Mucosa of descending colon (tissue), 3 donors: ENCODE measurements around the gene TMEM82. TPM values are rescaled to one million over a fixed set of nuclear protein-coding genes. Genes with fewer than 3 reads are reported as not detected.

Experiments
- ATAC-seq: fragments of 200-7000 bp; cut with Tn5 transposase; one replicate; pipeline ENCODE4 v1.9.1; 2020; ENCODE audit warnings: mild to moderate bottlenecking, moderate library complexity
- DNase-seq, 3 donors: peaks; one replicate each; pipeline ENCODE4 v3.0.0-alpha.2; 2020
- H3K36me3 ChIP-seq: fragments of 200-600 bp; one replicate; pipeline ENCODE4 v1.8.0; 2021; ENCODE audit warnings: low read depth, mild to moderate bottlenecking
- H3K4me1 ChIP-seq: fragments of 200-600 bp; one replicate; pipeline ENCODE4 v1.8.0; 2021; ENCODE audit warnings: low read depth, mild to moderate bottlenecking
- H3K4me3 ChIP-seq: fragments of 200-600 bp; one replicate; pipeline ENCODE4 v1.8.0; 2021; ENCODE audit warnings: mild to moderate bottlenecking
- H3K9me3 ChIP-seq: fragments of 200-600 bp; one replicate; pipeline ENCODE4 v1.8.0; 2021; ENCODE audit warnings: mild to moderate bottlenecking
- CTCF ChIP-seq: fragments of 200-600 bp; IDR thresholded peaks from one replicate; pipeline ENCODE4 v1.8.0; 2022; ENCODE audit warnings: antibody characterized with exemption, mild to moderate bottlenecking
- intact Hi-C, 2 donors: fragments of 100-400 bp; cut with DNase I in 1 of 2; cut with micrococcal nuclease in 1 of 2; formaldehyde crosslinking; loops; one replicate each; pipeline versions ENCODE4 v1.11.0 to v1.11.1; 2022; cut with DNase I, micrococcal nuclease
- total RNA-seq, 3 donors: library from RNA; stranded (reverse); fragmentation: NEBNext Ultra II Directional in 2 of 3; extraction: Animal tissue kit (Norgen Biotek cat#: 25700) in 2 of 3; gene quantifications; one replicate each; pipeline versions ENCODE4 v1.2.1 to v1.2.4, GENCODE V29; 2021 to 2023
- donor health status: DM: no; HTN: no; CAD: no; lungs with moderate emphysema.
- donor health status: DM: no; HTN: no; CAD: no.
- donor health status: DM: no; HTN: yes; CAD: no.

The TMEM82 gene
- total RNA-seq, 3 donors from 2014 or later, result 8.0 to 19.7 (median 16.8) TPM

- H3K4me3 ChIP-seq, result no peak overlapping the region
- intact Hi-C loops, result no loop called here
- no peaks in the 10 kb centered on the region for H3K36me3 ChIP-seq
- TF ChIP-seq CTCF, result no peak
- H3K4me1 ChIP-seq, result no peaks in the 10 kb centered on the region
- peak in 1 of 3 donors; percentile 7 for DNase-seq
- no peak for ATAC-seq
- H3K9me3 ChIP-seq, result no peaks in the 10 kb centered on the region
Measured at GRCh38 chr1:15714406-15715136, 27.7 kb upstream of the TMEM82 start.

DNA sequence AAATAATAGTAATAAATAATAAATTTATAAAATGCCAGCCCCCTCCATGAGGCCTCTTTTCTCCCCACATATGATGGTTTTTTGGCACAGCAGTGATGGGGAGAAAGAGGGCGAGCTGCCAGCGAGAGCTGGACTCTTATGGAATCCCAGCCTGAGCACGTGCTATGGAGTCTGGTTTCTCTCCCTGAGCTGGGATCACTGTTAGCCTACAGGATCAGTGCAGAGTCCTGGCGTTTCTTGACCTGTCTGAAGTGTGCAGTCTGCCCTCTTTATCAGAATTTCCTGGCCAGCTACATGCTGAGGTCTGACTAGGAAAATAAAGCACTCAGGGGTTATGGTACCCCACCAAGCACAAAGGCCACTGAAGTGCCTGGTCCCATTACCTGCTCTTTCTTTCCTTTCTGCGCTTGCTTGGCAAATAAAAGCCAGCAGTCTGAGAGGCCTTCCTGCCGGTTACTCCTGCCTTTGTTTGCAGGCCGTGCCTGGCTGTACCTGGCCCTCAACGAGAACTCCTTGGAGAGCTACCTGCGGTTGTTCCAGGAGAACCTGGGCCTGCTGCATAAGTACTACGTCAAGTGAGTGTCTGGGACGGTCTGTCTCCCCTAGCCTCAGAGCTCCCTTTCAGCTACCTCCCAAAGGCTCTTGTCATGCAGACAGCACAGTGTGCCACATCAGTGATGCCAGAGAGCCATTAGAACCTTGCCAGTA, 24.7 kb upstream of the TMEM82 start:
- intact Hi-C loops, result no loop called here
- ATAC-seq (no peak), DNase-seq (no peak)
- no peaks in the 10 kb centered on the region for H3K9me3 ChIP-seq
- no peaks in the 10 kb centered on the region for H3K4me1 ChIP-seq
- no peak for TF ChIP-seq CTCF
- no peaks in the 10 kb centered on the region for H3K36me3 ChIP-seq
- no peak overlapping the region for H3K4me3 ChIP-seq

DNA sequence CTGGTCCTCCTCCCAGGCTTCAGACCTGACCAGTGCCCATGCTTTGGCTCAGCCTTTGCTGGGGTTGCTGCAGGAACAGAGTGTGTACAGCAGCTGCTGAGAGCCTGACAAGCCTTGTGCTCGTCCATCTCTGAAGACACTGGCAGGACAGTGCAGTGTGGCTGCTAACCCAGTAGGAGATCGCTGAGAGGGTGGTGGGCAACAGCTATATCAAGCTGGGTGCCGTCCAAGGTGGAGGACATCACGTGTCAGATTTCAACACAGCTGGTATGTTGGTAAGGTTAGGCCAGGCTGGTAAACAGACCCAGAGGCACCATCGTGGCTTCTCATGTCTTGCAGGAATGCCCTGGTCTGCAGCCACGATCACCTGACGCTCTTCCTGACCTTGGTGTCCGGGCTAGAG, 24.1 kb upstream of the TMEM82 start:
- no peak overlapping the region for H3K4me3 ChIP-seq
- intact Hi-C loops, result no loop called here
- ATAC-seq (no peak), DNase-seq (no peak)
- no peaks in the 10 kb centered on the region for H3K9me3 ChIP-seq
- no peaks in the 10 kb centered on the region for H3K4me1 ChIP-seq
- H3K36me3 ChIP-seq, result no peaks in the 10 kb centered on the region
- no peak for TF ChIP-seq CTCF

GRCh38 chr1:15719381-15720120, 22.7 kb upstream of the TMEM82 start:
- intact Hi-C loops, result no loop called here
- Histone ChIP-seq H3K4me3 (no peak overlapping the region), H3K4me1 (no peaks in the 10 kb centered on the region), H3K9me3 (no peaks in the 10 kb centered on the region), H3K36me3 (no peaks in the 10 kb centered on the region)
- no peak for TF ChIP-seq CTCF
- ATAC-seq, result no peak
- no peak for DNase-seq

GRCh38 chr1:15720861-15721260, 21.4 kb upstream of the TMEM82 start:
- ATAC-seq, result no peak
- Histone ChIP-seq H3K9me3 (no peaks in the 10 kb centered on the region), H3K4me1 (no peaks in the 10 kb centered on the region), H3K4me3 (no peak overlapping the region), H3K36me3 (no peaks in the 10 kb centered on the region)
- intact Hi-C loops, result no loop called here
- no peak for TF ChIP-seq CTCF
- no peak for DNase-seq
